Left renal cortex interstitium (tissue), 4 donors: ENCODE measurements around the gene GSC2. TPM values are rescaled to one million over a fixed set of nuclear protein-coding genes. Genes with fewer than 3 reads are reported as not detected.
A peak's percentile ranks its signal among the peaks of the same experiment; 100 is the strongest.

Experiments
- DNase-seq, 4 donors: peaks; one replicate each; pipeline ENCODE4 v3.0.0-alpha.2; 2013; ENCODE audit warnings: low read depth in 4 of 4, low spot score in 2 of 4, missing footprints in 1 of 4
- polyA plus RNA-seq, 4 donors: library from polyadenylated mRNA; unstranded; fragments of 120-200 nt; gene quantifications; one replicate each; pipeline ENCODE4 v1.2.1, GENCODE V29; 2013; ENCODE audit not compliant: insufficient read length in 4 of 4

The GSC2 gene, protein sequence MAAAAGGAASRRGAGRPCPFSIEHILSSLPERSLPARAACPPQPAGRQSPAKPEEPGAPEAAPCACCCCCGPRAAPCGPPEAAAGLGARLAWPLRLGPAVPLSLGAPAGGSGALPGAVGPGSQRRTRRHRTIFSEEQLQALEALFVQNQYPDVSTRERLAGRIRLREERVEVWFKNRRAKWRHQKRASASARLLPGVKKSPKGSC
- not detected for polyA plus RNA-seq

- no peak for DNase-seq
These were observed at the start of gene GSC2 for GRCh38 chr22:19149991-19150390. Gene GSC2 (minus strand): TSS chr22:19150292. CDS start chr22:19150283, 9 bp downstream.

DNA sequence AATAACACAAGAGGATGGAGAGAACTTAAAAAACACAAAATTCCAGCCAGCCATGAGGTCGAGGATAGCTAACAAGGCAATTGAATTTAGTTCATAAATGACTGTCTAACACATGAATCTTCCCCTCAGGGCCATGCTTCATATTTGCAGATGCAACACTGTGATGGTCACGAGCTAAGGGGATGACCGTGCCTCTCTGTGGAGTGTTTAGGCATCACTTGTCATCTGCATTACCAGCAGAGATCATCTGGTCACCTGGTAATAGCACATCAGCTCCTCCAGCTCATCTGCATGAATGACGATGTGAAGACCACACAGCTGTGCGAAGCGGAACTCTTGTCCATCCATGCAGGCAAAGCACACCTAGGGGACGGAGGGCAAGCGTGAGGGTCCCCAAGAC is 49.4 kb upstream of the GSC2 start:
- DNase-seq, result no peak

DNA sequence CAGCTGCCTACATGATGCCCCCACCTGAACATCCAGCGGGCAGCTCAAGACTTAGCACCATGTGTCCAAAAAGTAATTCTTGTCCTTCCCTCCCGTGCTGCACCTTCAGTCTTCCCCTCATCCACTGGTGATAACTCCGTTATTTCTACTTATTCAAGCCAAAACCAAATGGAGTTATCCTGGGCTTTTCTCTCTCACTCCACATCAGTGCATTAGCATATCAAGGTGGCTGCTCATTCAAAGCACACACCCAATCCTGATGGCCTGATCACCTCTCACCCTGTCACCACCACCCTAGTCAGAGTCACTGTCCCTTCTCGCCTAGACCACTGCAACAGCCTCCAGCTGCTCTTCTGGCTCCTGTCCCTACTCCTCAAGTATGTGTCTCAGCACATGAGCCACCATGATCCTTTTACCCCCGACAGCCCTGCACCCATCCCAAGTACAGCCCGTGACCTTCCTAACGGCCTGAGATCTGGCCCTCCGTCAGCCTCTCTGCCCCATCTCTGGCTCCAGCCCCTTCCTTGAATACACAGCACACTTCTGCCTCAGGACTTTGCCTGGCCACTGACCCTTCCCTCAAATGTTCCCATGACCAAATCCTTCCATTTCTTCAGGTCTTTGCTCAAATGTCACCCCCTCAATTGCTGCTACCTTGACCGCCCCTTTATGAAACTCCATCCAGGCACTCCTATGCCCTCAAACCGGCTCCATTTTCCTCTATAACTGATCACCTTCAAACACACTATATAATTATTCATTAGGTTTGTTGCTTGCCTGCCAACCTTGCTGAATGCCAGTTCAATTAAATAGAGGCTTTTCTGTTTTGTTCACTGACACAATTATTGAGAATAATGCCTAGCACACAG is 48.1 kb upstream of the GSC2 start:
- no peak for DNase-seq

GRCh38 chr22:19196841-19197612 is 46.9 kb upstream of the GSC2 start:
- no peak for DNase-seq

- DNase-seq, result no peak
These were observed 46.0 kb upstream of the GSC2 start for GRCh38 chr22:19195796-19196731.

GRCh38 chr22:19194766-19195536 is 44.9 kb upstream of the GSC2 start:
- no peak for DNase-seq

GRCh38 chr22:19193879-19194278 is 43.8 kb upstream of the GSC2 start:
- DNase-seq, result no peak

GRCh38 chr22:19187716-19188563 is 37.8 kb upstream of the GSC2 start:
- no peak for DNase-seq

DNA sequence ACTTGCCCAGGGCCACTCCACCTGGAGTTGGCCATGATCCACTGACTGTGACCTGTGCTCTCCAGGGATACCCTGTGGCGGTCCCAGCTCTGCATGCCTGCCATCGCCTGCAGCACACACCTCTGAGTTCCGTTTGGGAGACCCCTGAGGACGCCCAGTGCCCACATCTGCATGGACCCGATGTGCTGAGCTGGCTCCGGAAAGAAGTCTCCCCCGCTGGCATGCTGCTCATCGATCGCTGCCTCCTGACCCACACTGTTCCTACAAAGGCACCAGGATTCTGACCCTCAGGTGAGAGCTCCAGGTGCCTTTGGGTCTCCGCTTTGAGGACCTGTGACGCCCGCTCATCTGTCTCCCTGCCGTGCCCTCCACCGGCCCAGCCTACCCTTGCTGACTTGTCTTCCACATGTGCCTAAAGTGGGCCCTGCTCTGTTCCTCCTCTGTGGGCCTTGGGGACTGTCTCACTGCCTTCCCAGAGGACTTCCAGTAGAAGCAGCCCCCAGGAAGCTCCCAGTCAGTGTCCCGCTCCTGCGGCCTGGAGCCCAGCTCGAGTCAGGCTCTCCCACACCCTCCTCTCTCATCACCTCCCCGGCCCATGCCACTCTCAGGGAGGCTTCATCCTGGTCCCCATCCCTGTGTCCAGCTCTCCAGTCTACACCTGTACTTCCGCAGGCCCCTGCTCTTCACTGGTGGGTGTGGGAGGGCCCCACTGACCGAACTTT is 34.3 kb upstream of the GSC2 start:
- DNase-seq, result no peak

- DNase-seq, result no peak
These were observed 33.1 kb upstream of the GSC2 start for GRCh38 chr22:19183216-19183615.

DNA sequence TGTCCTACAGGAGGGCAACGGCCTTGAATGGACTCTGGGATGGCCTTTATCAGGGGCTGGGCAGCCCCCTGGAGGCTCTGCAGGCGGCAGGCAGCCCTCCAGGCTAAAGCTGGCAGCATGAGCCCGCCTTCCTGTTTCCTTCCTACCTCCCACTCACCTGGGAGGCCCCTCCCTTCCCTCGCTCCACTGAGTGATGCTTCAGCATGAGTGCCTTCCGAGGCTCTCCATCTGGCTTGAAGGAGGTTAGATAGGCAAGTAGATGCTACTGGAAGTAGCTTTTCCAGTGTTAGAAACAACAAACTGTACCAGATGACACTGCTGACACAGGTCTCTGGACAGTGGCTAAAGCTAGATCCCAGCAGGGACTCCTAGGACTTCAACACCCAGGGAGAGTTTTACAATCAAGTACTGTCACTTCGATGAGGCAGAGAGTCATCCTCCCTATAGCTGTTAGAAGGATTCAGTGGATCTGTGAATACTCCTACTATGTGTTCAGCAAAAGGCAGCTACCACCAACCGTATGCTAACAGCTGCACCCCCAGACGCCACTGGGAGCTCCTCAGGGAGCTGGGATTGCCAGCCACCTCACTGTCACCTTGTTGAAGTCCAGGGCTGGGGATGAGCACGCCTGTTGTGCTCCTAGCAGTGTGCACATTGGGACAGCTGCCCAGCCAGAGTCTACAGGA is 32.5 kb upstream of the GSC2 start:
- no peak for DNase-seq

DNA sequence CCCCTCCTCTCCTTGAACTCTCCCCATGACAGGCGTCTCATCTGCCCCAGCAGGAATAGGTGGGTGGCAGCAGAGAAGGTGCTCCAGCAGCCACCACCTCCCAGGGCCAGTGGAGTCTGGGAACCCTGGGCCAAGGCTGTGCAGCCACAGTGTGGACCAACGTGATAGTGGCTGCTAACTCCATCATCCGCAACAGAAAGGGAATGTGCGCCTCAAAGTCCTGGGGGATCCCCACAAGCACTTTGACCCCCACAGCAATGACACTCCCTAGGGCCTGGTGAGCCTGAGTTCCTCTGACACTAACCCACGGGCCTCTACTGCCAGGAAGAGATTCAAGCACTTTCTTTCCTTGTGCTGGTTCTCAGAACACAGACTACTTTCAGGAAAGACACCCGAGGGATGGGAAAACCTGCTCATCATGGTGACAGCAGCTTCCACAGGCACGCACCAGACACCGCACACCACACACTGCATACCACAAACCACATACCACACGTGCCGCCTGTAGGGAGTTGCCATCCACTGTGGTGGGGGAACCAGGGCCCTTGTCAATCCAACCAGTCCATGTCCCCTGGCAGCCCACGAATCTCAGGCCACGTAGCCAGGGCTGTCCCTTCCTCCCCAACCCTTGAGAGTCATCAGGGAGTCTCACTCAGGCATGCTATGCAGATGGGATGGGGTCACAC is 31.8 kb upstream of the GSC2 start:
- DNase-seq, result no peak

GRCh38 chr22:19180740-19181410 is 30.8 kb upstream of the GSC2 start:
- DNase-seq, result no peak

GRCh38 chr22:19180234-19180633 is 30.1 kb upstream of the GSC2 start:
- DNase-seq, result no peak

- peak in 2 of 4 donors; percentile 46 to 69 for DNase-seq
These were observed 29.5 kb upstream of the GSC2 start for GRCh38 chr22:19179497-19180048.
